RWPE2 (cell line): ENCODE data around the gene SORCS1.

Experiments
- ATAC-seq: fragments of 200-7000 bp; cut with Tn5 transposase; 3 replicates; pipeline ENCODE4 v1.9.1; 2021; ENCODE audit warnings: low read depth
- DNase-seq: peaks from one replicate; pipeline ENCODE4 v3.0.0-alpha.2; 2020; ENCODE audit warnings: low spot score
- H3K27ac ChIP-seq: fragments of 450-650 bp; 2 replicates; pipeline ENCODE4 v1.5.1; 2017; ENCODE audit warnings: mild to moderate bottlenecking; ENCODE audit not compliant: poor library complexity, severe bottlenecking
- H3K27me3 ChIP-seq: fragments of 250-450 bp; sonication (Bioruptor Pico); 2 replicates; pipeline ENCODE4 v1.5.1; 2021; ENCODE audit warnings: mild to moderate bottlenecking, moderate library complexity; ENCODE audit not compliant: insufficient read depth, poor library complexity, severe bottlenecking
- H3K36me3 ChIP-seq: fragments of 250-450 bp; sonication (Bioruptor Pico); 2 replicates; pipeline ENCODE4 v1.5.1; 2020; ENCODE audit warnings: low read depth, mild to moderate bottlenecking, moderate library complexity
- H3K4me1 ChIP-seq: fragments of 250-450 bp; sonication (Bioruptor Pico); 2 replicates; pipeline ENCODE4 v1.5.1; 2021; ENCODE audit warnings: mild to moderate bottlenecking, moderate library complexity; ENCODE audit not compliant: insufficient read depth, poor library complexity, severe bottlenecking
- H3K4me3 ChIP-seq: fragments of 250-450 bp; sonication (Bioruptor Pico); 2 replicates; pipeline ENCODE4 v1.5.1; 2021; ENCODE audit warnings: mild to moderate bottlenecking, moderate library complexity; ENCODE audit not compliant: severe bottlenecking
- H3K9me3 ChIP-seq: fragments of 250-450 bp; sonication (Bioruptor Pico); 2 replicates; pipeline ENCODE4 v1.5.1; 2021; ENCODE audit warnings: mild to moderate bottlenecking, moderate library complexity; ENCODE audit not compliant: severe bottlenecking
- CTCF ChIP-seq: fragments of 450-650 bp; IDR thresholded peaks from one replicate; pipeline ENCODE4 v1.5.1; 2017; ENCODE audit warnings: mild to moderate bottlenecking, moderate library complexity; ENCODE audit not compliant: poor library complexity, severe bottlenecking

The SORCS1 gene

GRCh38 chr10:106958589-106959361 is 205.7 kb downstream of the SORCS1 start:
- no peak for TF ChIP-seq CTCF
- ATAC-seq (no peak), DNase-seq (no peak)
- Histone ChIP-seq H3K27me3 (no peaks in the 10 kb centered on the region), H3K4me1 (no peaks in the 10 kb centered on the region), H3K36me3 (no peaks in the 10 kb centered on the region), H3K27ac (no peak overlapping the region), H3K4me3 (no peak overlapping the region), H3K9me3 (no peaks in the 10 kb centered on the region)

DNA sequence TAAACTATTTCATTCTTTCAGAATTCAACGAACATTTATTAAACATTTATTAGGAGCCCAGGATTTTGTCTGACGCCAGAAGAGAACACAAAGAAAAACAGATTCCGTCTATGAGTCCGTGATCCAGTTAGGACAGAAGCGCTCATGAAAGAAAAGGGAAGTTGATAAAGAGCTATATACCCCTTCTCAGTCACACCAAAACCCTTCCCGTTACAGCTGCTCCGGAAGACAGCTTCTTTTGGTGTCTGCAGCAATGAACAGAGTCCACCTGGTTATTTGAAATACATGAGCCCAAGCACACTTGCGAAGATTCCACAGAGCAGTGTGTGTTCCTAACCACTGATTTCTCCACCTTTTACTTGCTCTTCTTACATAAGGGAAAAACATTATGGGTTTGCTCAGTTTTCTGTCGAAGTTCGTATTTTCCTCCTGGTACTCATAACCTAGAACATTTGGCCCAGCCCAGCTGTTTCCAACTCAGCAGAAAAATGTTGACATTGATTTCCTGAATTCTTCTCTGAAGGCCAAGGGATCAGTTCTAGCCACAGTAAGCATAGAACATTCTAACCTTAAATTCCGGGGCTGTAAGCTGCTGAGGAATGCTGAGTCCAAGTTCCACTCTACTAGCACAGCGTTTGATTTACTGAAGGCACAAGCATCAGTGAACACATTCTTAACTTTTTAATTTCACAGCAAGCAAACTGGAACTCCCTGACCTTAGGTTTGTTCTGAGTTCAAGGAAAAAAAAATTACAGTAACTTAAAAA is 206.5 kb downstream of the SORCS1 start:
- no peaks in the 10 kb centered on the region for H3K27me3 ChIP-seq
- H3K4me3 ChIP-seq = no peak overlapping the region
- H3K36me3 ChIP-seq = no peaks in the 10 kb centered on the region
- no peak overlapping the region for H3K27ac ChIP-seq
- no peak for ATAC-seq
- TF ChIP-seq CTCF = no peak
- no peak for DNase-seq
- no peaks in the 10 kb centered on the region for H3K4me1 ChIP-seq
- no peaks in the 10 kb centered on the region for H3K9me3 ChIP-seq

DNA sequence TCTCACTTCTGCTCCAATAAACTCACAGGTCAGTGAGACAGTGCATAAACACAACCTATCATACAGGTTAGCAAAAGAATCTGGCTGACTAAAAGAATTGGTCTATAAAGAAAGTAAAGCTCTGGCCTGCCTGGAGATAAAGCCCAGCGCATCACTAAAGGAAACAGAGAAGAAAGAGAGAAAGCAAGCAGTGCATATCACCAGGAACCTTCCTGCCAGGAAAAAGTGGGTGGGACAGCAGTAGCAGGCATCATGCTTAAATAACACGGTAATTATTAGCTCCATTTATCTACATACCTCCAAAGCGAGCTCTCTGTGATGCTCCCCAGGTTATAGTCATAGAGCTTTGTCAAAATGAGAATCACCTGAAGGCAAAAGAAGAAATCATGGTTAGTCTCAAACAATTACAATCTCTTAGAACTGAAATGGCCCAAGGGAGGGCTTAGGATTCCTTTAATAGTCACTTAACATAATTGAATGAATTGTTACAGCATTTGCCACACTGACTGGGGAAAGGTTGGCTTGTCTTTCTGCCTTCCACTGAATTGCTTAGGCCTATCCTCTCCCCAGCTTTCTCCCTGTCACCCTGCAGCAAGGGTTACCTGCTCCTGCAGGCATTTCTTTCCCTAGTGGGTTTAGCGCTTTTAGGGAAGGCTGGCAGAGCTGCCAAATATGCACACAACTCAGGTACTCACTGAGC is 208.1 kb downstream of the SORCS1 start:
- TF ChIP-seq CTCF = no peak
- ATAC-seq (no peak), DNase-seq (no peak)
- no peak overlapping the region for H3K4me3 ChIP-seq
- H3K36me3 ChIP-seq = no peaks in the 10 kb centered on the region
- H3K27me3 ChIP-seq = no peaks in the 10 kb centered on the region
- H3K9me3 ChIP-seq = no peaks in the 10 kb centered on the region
- no peaks in the 10 kb centered on the region for H3K4me1 ChIP-seq
- no peak overlapping the region for H3K27ac ChIP-seq

- DNase-seq (peak; percentile 45), ATAC-seq (no peak)
Measured at GRCh38 chr10:106955133-106955532, 209.4 kb downstream of the SORCS1 start.

More at GRCh38 chr10:106955133-106955532, 209.4 kb downstream of the SORCS1 start:
- no peak for TF ChIP-seq CTCF
- no peaks in the 10 kb centered on the region for H3K36me3 ChIP-seq
- no peak overlapping the region for H3K27ac ChIP-seq
- no peak overlapping the region for H3K4me3 ChIP-seq
- H3K27me3 ChIP-seq = no peaks in the 10 kb centered on the region
- no peaks in the 10 kb centered on the region for H3K4me1 ChIP-seq
- no peaks in the 10 kb centered on the region for H3K9me3 ChIP-seq
